Measurements from ENCODE around the gene RAET1L.

GRCh38 chr6:150002710-150003109 lies 22.6 kb downstream of the RAET1L start:
- TF ChIP-seq CTCF (conservative IDR thresholded peaks at IDR 0.05 in 1 of 2, IDR thresholded peaks at IDR 0.05 in 1 of 2; ENCODE audit: low read depth in 1 of 2, low read length in 2 of 2) (no peak), EZH2 (IDR thresholded peaks at IDR 0.05; ENCODE audit: low read length, missing control alignments) (no peak)

Measured in fibroblast of lung (primary cell).